ENCODE measurements around the gene EXOC6B. TPM values are rescaled to one million over a fixed set of nuclear protein-coding genes. Genes with fewer than 3 reads are reported as not detected.

Gene EXOC6B
- polyA plus RNA-seq, 1 donor from 2014 or later: 3.2 TPM

DNA sequence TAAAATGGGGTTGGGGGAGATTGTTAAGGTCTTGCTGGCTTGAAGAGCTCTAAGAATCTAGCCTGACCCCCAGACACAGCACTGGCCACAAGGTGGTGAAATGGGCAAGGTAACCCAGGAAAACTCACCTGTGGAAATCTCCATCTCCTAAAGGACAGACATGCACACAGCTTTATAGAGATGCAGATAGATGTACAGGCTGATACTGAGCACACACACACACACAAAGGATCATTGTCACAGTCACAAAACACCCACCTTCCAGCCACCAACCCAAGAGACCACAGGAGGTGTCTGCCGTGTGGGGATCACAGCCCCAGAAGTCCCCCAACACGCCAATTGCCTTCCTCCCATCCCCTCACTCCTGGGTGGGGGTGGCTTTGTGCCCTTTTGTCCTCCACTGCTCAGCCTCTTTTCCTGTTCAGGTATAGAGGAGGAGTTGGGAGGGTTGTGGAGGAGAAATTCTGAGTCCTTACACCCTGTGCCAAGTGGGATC, 674.9 kb downstream of the EXOC6B start:
- H3K27me3 Mint-ChIP-seq: peaks cover 60% of the 10 kb centered on the region
- peaks cover 0 to 5% (median 0%) of the 10 kb centered on the region in 3 donors for H3K9me3 Mint-ChIP-seq
- H3K4me1 Mint-ChIP-seq: peaks cover 11 to 22% (median 17%) of the 10 kb centered on the region in 3 donors
- H3K27ac Mint-ChIP-seq: no peak overlapping the region
- H3K36me3 Mint-ChIP-seq: peaks cover 3% of the 10 kb centered on the region
- H3K4me3 Mint-ChIP-seq: peak overlapping the region in 1 of 4 donors; percentile 71

DNA sequence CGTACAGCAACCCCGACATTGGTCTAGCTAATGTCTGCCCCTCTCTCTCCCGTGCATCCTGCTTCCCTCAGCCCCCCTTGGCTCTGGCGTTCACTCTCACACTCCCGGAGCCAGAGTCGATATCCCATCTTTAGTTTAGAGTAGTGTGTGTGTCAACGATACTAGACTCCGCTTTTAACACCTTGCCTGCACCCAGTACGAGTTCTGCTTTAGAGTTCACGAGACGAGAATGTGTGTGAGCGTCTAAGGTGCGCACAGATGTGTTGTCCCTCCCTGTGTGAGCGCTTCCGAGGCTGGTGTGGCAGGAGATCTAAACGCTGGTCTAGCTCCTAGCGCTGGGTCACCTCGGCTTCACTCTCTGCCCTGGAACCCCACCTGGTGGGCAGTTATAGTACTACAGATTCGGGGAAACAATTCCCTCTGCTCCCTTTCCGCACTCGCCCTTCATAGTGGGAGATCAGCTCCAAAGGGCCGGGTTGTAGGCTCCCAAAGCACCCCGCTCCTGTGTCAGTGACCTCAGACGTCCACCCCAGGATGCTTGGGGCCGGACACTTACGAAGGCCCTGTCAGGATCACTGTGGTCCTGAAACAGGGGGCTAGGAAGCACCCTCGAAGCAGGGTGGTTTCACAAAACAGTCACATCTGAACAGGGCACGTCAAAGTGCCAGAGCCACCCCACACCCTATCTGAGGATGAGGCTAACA, 675.5 kb downstream of the EXOC6B start:
- peaks cover 11 to 22% (median 17%) of the 10 kb centered on the region in 3 donors for H3K4me1 Mint-ChIP-seq
- peak overlapping the region; percentile 41 to 95 (median 80) for H3K4me3 Mint-ChIP-seq
- H3K9me3 Mint-ChIP-seq: peaks cover 0 to 5% (median 0%) of the 10 kb centered on the region in 3 donors
- peaks cover 3% of the 10 kb centered on the region for H3K36me3 Mint-ChIP-seq
- peaks cover 66% of the 10 kb centered on the region for H3K27me3 Mint-ChIP-seq
- H3K27ac Mint-ChIP-seq: peak overlapping the region in 1 of 3 donors; percentile 36

DNA sequence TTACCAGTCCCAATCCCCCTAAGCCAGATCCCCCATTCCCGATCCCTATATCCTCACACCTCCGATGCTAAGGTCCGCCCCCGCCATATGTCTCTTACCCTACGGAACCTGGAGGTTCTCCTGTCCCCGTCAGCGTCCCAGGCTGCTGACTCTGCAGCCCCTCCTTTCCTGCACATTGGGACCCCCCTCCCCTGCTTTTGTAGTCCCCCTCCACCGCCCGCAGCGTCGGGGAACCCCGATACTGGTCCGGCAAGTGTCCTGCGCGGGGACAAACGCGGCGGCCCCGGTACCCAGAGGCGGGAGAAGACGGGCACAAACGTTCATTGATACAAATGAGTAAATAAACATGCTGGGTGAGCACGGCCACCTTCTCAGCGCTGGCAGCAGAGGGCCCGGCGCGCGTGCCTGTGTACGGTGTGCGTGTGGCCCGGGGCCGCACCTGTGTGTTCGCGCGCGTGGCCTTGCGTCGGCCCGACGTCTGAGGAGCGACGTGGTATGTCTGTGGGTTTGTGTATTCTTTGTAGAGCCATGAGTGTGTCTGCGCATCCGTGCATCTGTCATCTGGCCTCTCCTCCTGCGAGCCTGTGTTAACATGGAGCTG, 676.2 kb downstream of the EXOC6B start:
- Mint-ChIP-seq H3K27me3 (peaks cover 64% of the 10 kb centered on the region), H3K27ac (peak overlapping the region in 2 of 3 donors; percentile 5 to 36), H3K9me3 (peaks cover 0 to 5% (median 0%) of the 10 kb centered on the region in 3 donors), H3K4me3 (peak overlapping the region; percentile 41 to 95 (median 80)), H3K4me1 (peaks cover 11 to 24% (median 17%) of the 10 kb centered on the region in 3 donors), H3K36me3 (peaks cover 3% of the 10 kb centered on the region)

DNA sequence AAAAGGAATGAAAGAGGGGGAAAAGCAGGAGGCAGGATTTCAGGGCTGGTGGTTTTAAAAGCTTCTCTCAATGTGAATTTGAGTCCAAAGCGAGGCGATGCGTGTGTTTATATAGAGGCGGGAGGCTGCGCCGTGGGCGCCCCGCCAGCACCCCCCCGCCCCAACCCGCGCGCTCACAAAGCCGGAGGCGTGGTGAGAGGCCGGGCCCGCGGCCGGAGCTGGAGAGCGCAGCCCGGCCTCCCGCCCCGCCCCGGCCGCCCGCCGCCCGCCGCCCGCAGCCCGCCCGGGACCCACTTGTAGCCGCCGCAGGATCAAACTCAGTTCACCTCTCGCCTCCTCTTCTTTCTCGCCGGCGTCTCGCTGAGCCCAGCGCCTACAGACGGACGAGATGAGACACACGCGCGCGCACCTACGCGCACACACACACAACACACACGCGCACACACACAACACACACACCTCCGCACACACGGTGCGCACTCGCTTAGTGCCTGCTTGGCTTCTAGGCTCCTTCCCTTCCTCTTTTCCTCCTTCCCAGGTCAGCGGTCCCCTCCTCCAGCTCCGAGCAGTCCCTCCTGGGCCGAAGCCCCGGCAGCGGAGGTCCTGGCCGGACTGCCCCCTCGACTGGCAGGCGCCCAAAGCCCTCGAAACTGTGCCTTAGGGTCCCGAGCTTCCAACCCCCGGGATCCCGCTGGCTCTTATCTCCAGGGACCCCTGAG, 676.8 kb downstream of the EXOC6B start:
- H3K27ac Mint-ChIP-seq: peak overlapping the region in 2 of 3 donors; percentile 5 to 86
- H3K4me1 Mint-ChIP-seq: peaks cover 11 to 24% (median 17%) of the 10 kb centered on the region in 3 donors
- peak overlapping the region; percentile 41 to 95 (median 90) for H3K4me3 Mint-ChIP-seq
- H3K36me3 Mint-ChIP-seq: peaks cover 3% of the 10 kb centered on the region
- peaks cover 0 to 5% (median 0%) of the 10 kb centered on the region in 3 donors for H3K9me3 Mint-ChIP-seq
- H3K27me3 Mint-ChIP-seq: peaks cover 66% of the 10 kb centered on the region

DNA sequence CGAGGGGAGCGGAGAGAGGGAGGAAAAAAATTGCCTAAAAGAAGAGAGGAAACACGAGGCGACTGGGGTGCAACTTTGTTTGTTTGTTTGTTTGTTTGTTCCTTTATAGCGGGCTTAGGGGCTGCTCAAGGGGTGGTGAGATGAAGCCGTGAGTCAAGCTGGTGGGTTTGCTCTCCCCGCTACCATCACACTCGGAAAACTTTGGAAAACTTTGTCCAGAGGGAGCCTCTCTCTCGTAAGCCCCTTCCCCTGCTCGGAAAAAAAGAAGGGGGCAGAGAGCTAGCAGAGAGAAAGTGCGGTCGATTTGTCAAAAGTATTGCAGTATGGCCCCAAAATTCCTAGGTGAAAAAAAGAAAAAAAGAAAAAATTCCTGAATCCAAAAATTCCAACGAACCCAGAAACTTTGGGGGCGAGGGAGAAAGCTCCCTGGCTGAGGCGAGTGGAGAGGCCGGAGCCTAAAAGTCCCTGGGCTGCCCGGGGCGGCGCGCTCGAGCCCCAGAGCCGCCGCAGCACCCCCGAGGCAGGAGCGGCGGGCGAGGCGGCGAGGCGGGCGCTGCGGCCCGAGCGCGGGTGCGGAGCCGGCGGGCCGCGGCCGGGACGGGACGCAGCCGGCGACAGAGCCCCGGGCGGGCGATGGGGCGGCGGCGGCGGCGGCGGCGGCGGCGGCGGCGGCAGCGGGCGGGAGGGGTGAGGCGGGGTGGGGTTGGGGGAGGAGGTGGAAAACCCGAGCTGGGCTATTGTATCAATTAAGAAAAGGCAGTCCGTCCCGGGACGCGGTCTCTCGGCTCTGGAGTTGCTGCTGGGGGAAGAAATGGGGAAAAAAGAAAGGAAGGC, 677.6 kb downstream of the EXOC6B start:
- peaks cover 71% of the 10 kb centered on the region for H3K27me3 Mint-ChIP-seq
- peaks cover 0 to 5% (median 0%) of the 10 kb centered on the region in 3 donors for H3K9me3 Mint-ChIP-seq
- H3K27ac Mint-ChIP-seq: peak overlapping the region in 1 of 3 donors; percentile 59
- H3K36me3 Mint-ChIP-seq: peaks cover 3% of the 10 kb centered on the region
- H3K4me3 Mint-ChIP-seq: peak overlapping the region; percentile 45 to 95 (median 87)
- peaks cover 11 to 24% (median 17%) of the 10 kb centered on the region in 3 donors for H3K4me1 Mint-ChIP-seq

DNA sequence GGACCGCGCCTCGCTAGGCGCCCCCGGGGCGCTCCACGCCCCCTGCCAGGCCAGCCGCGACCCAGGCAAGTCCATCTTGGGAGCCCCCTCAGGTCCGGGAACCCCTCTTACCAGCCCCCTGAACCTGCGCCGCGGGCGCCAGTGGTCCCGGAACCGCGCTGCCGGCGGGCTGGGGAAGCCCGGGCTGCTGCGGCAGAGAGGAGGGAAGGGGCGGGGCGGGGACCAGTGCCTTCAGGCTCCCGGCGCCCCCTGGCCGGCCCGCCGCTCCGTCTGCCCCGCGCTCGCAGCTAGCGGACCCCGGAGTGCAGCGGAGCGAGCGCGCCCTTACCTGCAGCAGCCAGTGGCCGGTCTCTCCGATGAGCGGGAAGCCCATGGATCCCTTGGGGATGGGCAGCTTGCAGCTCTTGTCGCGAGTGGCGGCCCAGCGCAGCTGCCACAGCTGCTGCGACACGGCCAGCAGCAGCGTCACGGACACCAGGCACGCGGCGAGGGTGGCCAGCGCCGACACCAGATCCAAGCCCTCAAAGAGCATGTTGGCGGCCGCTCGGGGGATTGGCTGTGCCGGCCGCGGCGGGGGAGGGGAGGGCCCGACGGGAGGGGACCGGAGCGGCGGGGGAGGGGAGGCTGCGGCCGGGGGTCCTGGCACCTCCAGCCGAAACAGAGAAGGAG, 678.4 kb downstream of the EXOC6B start, which contains the start of gene CYP26B1:
Gene CYP26B1, minus strand, starts transcription at position 560 of the 669 bp plus-strand sequence. Its CDS starts 28 bp downstream, at position 532.
- H3K36me3 Mint-ChIP-seq: peaks cover 3% of the 10 kb centered on the region
- peaks cover 11 to 24% (median 17%) of the 10 kb centered on the region in 3 donors for H3K4me1 Mint-ChIP-seq
- peak within 1 kb of the TSS; percentile 59 to 87 (median 80) for H3K27ac Mint-ChIP-seq
- peaks cover 0 to 5% (median 0%) of the 10 kb centered on the region in 3 donors for H3K9me3 Mint-ChIP-seq
- peaks cover 68% of the 10 kb centered on the region for H3K27me3 Mint-ChIP-seq
- H3K4me3 Mint-ChIP-seq: peak within 1 kb of the TSS; percentile 79 to 95 (median 87)

DNA sequence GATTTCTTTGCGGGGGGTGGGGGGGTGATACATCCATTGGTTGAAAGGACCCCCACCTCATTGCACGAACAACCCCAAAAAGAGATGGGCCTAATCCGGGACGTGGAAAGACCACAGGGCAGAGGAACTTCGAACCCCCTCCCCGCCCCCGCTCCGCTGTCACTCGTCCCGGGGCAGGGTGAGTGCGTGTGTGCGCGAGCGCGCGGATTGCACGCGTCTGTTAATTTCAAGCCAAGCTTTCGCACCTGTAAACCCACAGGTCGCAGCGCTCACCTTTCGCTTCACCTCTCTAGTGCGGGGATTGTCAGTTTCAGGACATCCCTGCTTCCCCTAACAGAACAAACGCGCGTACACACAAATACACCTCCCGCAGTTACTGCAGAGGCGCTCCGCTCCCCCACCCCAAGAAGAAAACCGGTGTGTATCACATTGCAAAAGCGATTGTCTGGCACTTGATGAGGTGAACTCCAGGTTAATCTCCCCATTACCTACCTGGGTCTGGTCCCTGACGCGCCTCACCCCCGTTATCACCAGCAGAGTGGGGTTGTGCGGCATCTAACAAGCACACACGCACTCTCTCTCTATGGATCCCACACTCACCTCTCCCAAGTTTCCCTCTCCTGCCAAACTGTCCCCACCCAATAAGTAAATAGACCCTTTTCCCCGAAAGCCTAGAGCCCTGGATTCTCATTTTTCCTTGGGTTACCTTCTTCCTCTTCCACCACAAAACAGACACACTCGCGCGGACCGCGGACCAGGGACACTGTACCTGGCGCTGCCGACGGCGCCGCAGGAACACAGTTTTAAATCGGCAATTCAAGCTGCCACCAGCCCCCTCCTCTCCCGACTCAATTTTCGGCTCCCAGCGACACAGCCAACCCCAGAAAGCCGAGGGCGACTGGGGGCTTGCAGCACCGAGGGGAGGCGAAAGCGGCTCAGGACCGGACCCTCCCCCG, 679.2 kb downstream of the EXOC6B start:
- H3K4me3 Mint-ChIP-seq: peak overlapping the region; percentile 13 to 81 (median 78)
- peaks cover 3% of the 10 kb centered on the region for H3K36me3 Mint-ChIP-seq
- H3K27me3 Mint-ChIP-seq: peaks cover 67% of the 10 kb centered on the region
- peaks cover 0 to 8% (median 0%) of the 10 kb centered on the region in 3 donors for H3K9me3 Mint-ChIP-seq
- peak overlapping the region; percentile 6 to 87 (median 80) for H3K27ac Mint-ChIP-seq
- peaks cover 11 to 24% (median 19%) of the 10 kb centered on the region in 3 donors for H3K4me1 Mint-ChIP-seq

DNA sequence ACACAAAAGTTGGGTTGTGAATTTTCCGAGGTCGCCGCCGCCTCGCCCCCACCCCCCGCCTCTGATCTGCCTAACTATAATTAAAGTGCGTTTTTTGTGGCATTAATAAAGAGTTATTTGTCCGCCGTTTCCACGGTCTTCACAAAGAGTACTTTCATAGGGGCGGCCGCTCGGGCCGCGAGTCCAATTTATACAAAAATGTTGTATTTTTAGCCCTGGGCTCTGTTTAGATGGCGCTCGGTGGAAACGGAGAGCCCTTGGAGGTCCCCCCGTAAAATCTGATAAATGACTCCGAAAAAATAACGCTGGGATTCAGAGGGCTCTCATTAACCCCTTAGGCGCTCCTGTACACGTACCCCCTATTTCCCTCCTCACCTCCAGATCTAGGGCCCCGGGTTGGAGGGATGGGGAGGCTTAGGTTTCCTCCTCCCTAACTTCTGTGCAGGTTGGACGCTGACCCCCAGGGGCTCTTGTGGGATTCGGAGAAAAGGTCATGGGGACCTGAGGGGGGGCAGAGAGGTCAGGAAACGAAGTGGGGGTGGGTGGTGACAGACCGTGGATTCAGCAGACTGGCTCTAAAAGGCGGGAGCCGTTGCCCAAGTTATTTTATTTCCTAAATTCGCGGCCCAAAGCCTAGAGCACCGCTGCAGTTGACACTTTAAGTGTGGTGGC, 680.0 kb downstream of the EXOC6B start:
- peaks cover 3% of the 10 kb centered on the region for H3K36me3 Mint-ChIP-seq
- H3K4me1 Mint-ChIP-seq: peaks cover 11 to 24% (median 19%) of the 10 kb centered on the region in 3 donors
- H3K27ac Mint-ChIP-seq: no peak overlapping the region

DNA sequence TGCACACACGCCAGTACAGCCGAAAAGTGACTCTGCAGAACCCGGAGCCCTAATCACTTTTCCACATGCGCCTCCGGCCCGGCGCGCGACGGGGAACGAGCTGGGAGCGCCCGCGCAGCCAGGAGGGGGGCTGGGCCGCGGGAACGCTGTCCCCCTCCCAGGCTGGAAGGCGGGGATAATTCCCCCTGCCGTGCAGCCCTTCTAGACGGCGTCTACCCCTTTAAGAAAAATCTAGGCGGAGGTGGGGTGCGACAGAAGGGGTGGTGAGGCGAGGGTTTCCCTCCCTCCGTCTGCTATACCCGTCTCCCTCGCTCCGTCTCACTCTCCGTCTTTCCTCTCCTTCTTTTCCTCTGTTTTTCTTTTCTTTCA, 680.6 kb downstream of the EXOC6B start:
- peaks cover 11 to 22% (median 18%) of the 10 kb centered on the region in 3 donors for H3K4me1 Mint-ChIP-seq
- peaks cover 3% of the 10 kb centered on the region for H3K36me3 Mint-ChIP-seq
- no peak overlapping the region for H3K27ac Mint-ChIP-seq
- peaks cover 0 to 8% (median 0%) of the 10 kb centered on the region in 3 donors for H3K9me3 Mint-ChIP-seq
- peak overlapping the region; percentile 37 to 90 (median 56) for H3K4me3 Mint-ChIP-seq
- H3K27me3 Mint-ChIP-seq: peaks cover 54% of the 10 kb centered on the region

More for the DNA sequence above, 680.0 kb downstream of the EXOC6B start:
- H3K4me3 Mint-ChIP-seq: peak overlapping the region; percentile 47 to 90 (median 71)
- H3K27me3 Mint-ChIP-seq: peaks cover 59% of the 10 kb centered on the region
- H3K9me3 Mint-ChIP-seq: peaks cover 0 to 8% (median 0%) of the 10 kb centered on the region in 3 donors

DNA sequence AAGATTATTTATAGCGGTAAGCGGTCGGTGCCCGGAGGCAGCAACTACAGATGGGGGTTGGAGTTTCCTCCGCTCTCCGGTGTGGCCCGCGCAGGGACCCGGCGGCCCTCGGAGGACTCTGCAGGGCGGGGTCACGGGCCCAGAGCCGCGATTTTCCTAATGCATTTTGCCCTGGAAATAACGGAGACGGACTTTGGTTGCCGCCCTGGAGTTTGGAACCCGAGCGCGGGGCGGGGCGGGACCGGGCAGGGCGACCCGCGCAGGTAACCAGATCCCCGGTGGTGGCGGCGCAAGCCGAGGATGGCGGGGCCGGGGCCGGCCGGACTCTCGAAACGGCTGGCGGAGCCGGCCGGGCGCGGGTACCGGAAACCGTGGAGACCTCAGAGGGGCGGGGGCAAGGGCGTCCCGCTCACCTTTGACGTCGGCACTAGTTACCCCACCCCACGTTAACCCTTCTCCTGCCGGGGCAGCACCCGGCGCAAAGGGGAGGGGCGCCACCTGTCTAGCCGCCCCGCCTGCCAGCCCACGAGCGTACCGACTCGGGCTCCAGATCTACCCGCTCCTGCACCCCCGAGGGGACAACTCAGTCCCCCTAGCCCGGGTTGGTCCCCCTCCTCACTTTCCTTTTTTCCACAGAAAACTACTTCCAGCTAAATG, 681.1 kb downstream of the EXOC6B start:
- Mint-ChIP-seq H3K9me3 (peaks cover 0 to 8% (median 0%) of the 10 kb centered on the region in 3 donors), H3K4me1 (peaks cover 11 to 16% (median 14%) of the 10 kb centered on the region in 3 donors), H3K27ac (no peak overlapping the region), H3K4me3 (peak overlapping the region in 3 of 4 donors; percentile 25 to 83 (median 37)), H3K36me3 (peaks cover 3% of the 10 kb centered on the region), H3K27me3 (peaks cover 49% of the 10 kb centered on the region)

DNA sequence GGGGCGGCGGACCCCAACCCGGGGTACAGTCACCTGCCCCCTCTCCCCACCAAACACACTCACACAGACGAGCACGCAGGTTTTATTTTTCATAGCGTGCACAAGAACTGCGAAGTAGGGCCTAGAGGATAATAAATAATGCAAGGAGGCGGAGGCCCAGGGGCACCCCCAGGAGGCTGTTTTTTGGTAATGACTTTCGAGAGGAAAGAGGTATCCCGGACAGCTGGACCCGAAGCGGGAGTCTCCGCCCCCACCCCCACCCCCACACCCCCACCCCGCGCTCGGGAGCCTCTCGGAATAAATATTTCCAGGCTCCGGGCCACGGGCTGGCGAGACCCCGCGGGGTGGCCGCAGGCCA, 681.6 kb downstream of the EXOC6B start:
- Mint-ChIP-seq H3K4me1 (peaks cover 10 to 15% (median 11%) of the 10 kb centered on the region in 3 donors), H3K27ac (no peak overlapping the region), H3K9me3 (peaks cover 0 to 8% (median 0%) of the 10 kb centered on the region in 3 donors), H3K27me3 (peaks cover 44% of the 10 kb centered on the region), H3K36me3 (peaks cover 3% of the 10 kb centered on the region), H3K4me3 (peak overlapping the region in 3 of 4 donors; percentile 12 to 71 (median 39))

Data from IgD-negative memory B cell (primary cell).